ENCODE data around the gene MUC5B. TPM values are rescaled to one million over a fixed set of nuclear protein-coding genes. Genes with fewer than 3 reads are reported as not detected.

The MUC5B gene
- total RNA-seq, 1 experiment from 2014 or later, result 1.6 TPM

- no peak overlapping the region for H3K27ac Mint-ChIP-seq
- TF ChIP-seq GRHL2 (CRISPR knock-in tag; IDR thresholded peaks at IDR 0.05; ENCODE audit: insufficient replicate concordance, severe bottlenecking), result no peak
- TF ChIP-seq ZMAT4 (CRISPR knock-in tag; IDR thresholded peaks at IDR 0.05), result no peak
- no peak for TF ChIP-seq AFF4 (CRISPR knock-in tag; IDR thresholded peaks at IDR 0.05; ENCODE audit: borderline replicate concordance)
- no peak for TF ChIP-seq ERG (CRISPR knock-in tag; IDR thresholded peaks at IDR 0.05)
- TF ChIP-seq CBFB (CRISPR knock-in tag; IDR thresholded peaks at IDR 0.05; ENCODE audit: low read depth), result no peak
- TF ChIP-seq ZNF121 (CRISPR knock-in tag; IDR thresholded peaks at IDR 0.05), result no peak
- no peak for TF ChIP-seq ZNF416 (CRISPR knock-in tag; IDR thresholded peaks at IDR 0.05)
- TF ChIP-seq MXD4 (CRISPR knock-in tag; IDR thresholded peaks at IDR 0.05; ENCODE audit: borderline replicate concordance), result no peak
- H3K4me3 Mint-ChIP-seq, result no peak overlapping the region
- POLR2A ChIA-PET, result no interaction called here
- DNase-seq (ENCODE audit: low spot score), result no peak
- no peaks in the 10 kb centered on the region for H3K27me3 Mint-ChIP-seq (ENCODE audit: low read depth)
- ATAC-seq, result no peak
- H3K4me1 Mint-ChIP-seq, result no peaks in the 10 kb centered on the region
- peaks cover 22% of the 10 kb centered on the region for H3K9me3 Mint-ChIP-seq
- CTCF ChIA-PET, result no interaction called here
- H3K36me3 Mint-ChIP-seq, result peaks cover 11% of the 10 kb centered on the region
These were observed 48.2 kb upstream of the MUC5B start for GRCh38 chr11:1174441-1175370.

- no peak overlapping the region for H3K27ac Mint-ChIP-seq
These were observed 47.2 kb upstream of the MUC5B start for GRCh38 chr11:1175461-1176223.

GRCh38 chr11:1176224-1177019 is 46.4 kb upstream of the MUC5B start:
- CTCF ChIA-PET, result no interaction called here
- POLR2A ChIA-PET, result no interaction called here
- H3K27me3 Mint-ChIP-seq (ENCODE audit: low read depth), result no peaks in the 10 kb centered on the region
- no peak for DNase-seq (ENCODE audit: low spot score)
- ATAC-seq, result no peak
- H3K9me3 Mint-ChIP-seq, result peaks cover 14% of the 10 kb centered on the region
- peaks cover 7% of the 10 kb centered on the region for H3K36me3 Mint-ChIP-seq
- TF ChIP-seq USF1 (CRISPR knock-in tag; IDR thresholded peaks at IDR 0.05) (no peak), ZNF671 (CRISPR knock-in tag; IDR thresholded peaks at IDR 0.05) (no peak), ZNF425 (CRISPR knock-in tag; conservative IDR thresholded peaks at IDR 0.05) (no peak), HMGXB4 (CRISPR knock-in tag; IDR thresholded peaks at IDR 0.05) (no peak)
- no peak overlapping the region for H3K27ac Mint-ChIP-seq
- H3K4me3 Mint-ChIP-seq, result no peak overlapping the region
- H3K4me1 Mint-ChIP-seq, result no peaks in the 10 kb centered on the region

More at GRCh38 chr11:1175461-1176223, 47.2 kb upstream of the MUC5B start:
- Mint-ChIP-seq H3K4me3 (no peak overlapping the region), H3K4me1 (no peaks in the 10 kb centered on the region), H3K27me3 (ENCODE audit: low read depth) (no peaks in the 10 kb centered on the region), H3K36me3 (peaks cover 11% of the 10 kb centered on the region), H3K9me3 (peaks cover 21% of the 10 kb centered on the region)
- ChIA-PET CTCF (no interaction called here), POLR2A (no interaction called here)
- TF ChIP-seq GRHL2 (CRISPR knock-in tag; IDR thresholded peaks at IDR 0.05; ENCODE audit: insufficient replicate concordance, severe bottlenecking) (no peak), GABPB1 (CRISPR knock-in tag; IDR thresholded peaks at IDR 0.05) (no peak), IRF1 (CRISPR knock-in tag; IDR thresholded peaks at IDR 0.05) (no peak), ELF4 (CRISPR knock-in tag; IDR thresholded peaks at IDR 0.05; ENCODE audit: low read depth) (no peak)
- ATAC-seq (no peak), DNase-seq (ENCODE audit: low spot score) (no peak)

Data from WTC11 (cell line).